HG03521 (cell line): ENCODE results near the gene CREB3.

Experiments used
- ATAC-seq: cut with Tn5 transposase; IDR thresholded peaks from one replicate; pipeline ENCODE4 v1.9.1; 2021; ENCODE audit warnings: mild to moderate bottlenecking, moderate library complexity; ENCODE audit not compliant: unreplicated experiment

CREB3 gene, protein sequence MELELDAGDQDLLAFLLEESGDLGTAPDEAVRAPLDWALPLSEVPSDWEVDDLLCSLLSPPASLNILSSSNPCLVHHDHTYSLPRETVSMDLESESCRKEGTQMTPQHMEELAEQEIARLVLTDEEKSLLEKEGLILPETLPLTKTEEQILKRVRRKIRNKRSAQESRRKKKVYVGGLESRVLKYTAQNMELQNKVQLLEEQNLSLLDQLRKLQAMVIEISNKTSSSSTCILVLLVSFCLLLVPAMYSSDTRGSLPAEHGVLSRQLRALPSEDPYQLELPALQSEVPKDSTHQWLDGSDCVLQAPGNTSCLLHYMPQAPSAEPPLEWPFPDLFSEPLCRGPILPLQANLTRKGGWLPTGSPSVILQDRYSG

DNA sequence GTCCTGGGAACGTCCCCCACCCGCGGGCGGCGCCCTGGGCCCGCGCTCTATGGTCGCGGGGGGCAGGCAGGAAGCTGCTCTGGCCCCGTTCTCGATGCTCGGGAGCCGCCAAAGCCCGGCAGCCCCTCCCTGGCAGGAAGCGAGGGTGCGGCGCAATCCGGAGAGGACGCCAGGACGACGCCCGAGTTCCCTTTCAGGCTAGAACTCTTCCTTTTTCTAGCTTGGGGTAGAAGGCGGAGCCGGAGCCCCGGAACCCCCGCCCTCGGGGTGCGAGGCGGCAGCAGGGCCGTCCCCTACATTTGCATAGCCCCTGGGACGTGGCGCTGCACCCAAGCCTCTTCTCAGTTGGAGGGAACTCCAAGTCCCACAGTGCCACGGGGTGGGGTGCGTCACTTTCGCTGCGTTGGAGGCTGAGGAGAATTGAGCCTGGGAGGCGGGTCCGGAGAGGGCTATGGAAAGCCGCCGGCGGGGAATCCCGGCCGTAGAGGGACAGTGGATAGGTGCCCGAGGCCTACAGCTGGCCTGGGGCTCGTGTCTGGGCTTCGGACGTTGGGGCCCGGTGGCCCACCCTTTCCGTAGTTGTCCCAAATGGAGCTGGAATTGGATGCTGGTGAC is at the start of gene CREB3, which contains the start of gene TLN1:
Gene CREB3 (plus strand): TSS at position 482 of the 615 bp plus-strand sequence. CDS start 107 bp downstream, at position 589.
Gene TLN1 (minus strand): TSS at position 11 of the 615 bp plus-strand sequence. CDS start 6,501 bp downstream, outside the sequence.
- ATAC-seq: peak; percentile 74

DNA sequence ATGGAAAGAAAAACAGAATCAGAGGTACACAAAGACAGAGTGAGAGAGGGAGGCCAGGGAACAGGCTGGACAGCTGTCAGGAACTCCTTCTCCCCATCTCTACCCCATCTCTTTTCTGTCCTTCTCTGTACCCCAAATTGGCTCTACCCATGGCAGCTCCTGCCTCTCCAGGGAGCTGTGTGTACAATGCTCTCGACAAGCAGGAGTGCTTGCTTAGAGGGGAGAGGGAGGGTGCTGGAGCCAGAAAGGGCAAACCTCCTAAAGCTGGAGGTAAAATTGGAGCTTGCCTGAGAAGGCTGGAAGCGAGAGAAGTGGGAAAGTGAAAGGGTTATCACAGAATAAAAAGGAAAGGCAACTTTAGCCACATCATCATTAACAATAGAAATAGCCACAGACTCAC is 49.1 kb upstream of the CREB3 start:
- ATAC-seq: no peak

DNA sequence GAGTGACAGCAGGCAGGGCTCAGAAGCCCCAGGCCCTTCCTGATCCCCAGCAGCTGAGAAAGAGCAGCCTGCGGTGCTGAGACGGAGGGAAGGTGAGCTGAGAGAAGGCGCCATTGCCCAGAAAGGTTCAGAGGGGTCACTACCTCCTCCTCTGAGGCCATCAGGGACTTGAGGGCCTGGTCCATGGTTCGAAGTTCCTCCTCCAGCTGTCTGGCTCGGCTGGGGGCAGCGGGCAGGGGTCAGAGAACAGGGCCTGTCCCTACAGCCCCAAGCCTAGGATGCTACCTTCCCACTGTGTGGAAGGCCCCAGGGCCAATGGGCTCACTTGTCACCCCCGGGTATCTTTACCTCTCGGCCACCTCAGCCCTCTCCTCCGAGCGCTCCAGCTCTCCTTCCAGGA is 47.5 kb upstream of the CREB3 start:
- no peak for ATAC-seq

DNA sequence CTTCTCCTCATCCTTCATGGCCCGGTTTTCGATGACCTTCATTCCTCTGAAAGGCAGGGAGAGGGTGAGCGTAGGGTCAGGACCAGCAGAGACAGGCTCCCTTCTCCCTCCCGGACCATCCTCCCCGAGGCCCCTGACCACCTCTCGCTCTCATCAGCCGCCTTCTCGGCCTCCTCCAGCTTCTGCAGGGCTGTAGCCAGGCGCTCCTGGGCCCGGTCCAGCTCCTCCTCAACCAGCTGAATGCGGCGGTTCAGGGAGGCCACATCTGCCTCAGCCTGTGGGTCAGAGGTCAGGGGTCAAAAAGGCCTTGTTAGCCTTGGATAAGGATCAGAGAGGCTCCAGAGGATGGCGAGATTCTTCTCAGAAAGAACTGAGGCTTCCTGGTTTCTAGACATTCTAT is 47.0 kb upstream of the CREB3 start:
- ATAC-seq: no peak

DNA sequence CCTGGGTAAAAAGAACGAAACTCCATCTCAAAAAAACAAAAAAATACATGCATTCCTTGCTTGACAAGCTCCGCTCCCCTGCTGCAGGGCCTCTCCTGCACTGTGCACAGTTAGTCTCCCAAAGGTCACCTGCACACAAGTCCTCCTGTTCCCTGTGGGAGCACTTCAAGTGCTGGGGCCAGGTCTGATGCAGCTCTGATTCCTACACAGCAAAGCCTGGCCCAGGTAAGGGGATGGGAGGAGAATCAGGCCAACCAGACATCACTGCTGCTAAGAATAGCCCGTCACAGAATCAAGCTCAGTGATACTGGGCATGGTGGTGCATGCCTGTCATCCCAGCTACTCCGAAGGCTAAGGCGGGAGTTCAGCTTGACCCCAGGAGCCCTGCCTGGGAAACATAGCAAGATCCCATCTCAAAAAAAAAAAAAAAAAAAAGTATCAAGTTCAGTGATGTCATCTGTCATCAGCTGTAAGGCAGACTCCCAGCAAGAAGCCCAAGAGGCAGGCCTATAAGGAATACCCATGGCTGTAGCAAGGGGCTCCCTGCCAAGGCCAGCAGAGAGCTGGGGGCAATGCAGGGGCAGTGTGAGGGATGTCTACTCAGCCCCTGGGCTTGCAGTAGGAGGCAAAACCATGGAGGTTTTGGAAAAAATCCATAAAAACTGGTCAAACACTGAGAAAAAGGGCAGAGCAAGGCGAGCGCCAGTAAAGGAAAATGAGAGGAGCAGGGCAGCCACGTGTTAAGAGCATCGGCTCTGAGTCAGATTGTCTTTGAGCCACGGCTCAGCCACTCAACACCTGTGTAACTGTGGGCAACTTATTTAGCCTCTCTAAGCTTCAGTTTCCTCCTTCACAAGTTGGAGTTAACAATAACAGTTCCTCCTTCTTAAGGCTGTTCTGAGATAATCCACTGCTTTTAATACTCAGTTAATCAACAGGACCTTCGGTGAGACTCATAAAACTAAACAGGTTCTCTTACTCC is 46.0 kb upstream of the CREB3 start:
- ATAC-seq: no peak

DNA sequence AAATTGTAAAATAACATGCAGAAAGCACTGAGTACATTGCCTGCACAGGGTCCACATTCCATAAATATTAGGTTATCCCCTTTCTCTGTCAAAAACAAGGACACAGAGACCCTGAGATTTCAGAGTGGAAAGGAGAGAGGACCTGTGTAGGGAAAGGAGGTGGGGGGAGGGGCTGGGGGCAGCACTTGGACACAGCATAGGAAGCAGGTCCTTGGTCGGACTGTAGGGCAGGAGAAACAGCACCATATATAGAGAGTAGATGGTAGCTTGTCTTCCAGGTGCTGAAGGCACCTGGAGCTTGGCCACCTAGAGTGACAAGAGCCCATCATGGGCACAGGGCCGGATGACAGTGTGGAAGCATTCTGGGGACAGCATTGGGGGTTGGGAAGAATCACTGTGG is 45.2 kb upstream of the CREB3 start:
- no peak for ATAC-seq

DNA sequence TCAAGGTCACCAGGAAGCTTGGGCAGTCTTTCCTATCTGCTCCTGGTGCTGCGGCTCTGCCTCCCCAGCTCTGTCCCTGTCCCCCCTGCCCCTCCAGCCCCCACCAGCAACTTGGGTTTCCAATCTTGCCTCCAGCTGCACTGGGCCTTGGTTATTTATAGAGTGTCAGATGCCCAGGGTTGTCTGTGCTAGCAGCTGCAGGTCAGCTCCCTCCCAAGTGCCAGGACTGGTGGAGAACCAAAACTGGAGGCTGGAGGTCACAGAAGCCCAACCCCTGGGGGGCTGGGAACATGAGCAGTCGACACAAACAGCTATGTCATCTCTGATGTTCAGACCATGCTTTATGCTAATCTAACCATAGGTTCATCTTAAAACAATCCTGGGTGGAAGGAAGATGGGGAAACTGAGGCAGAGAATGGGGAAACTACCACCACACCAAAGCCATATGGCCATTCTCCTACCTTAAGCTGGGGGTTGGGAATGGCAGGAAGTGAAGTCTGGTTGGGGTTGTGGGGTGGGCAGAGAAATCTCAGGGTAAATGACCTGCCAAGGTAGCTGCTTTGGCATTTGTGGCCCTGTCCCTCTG is 44.4 kb upstream of the CREB3 start:
- ATAC-seq: no peak

DNA sequence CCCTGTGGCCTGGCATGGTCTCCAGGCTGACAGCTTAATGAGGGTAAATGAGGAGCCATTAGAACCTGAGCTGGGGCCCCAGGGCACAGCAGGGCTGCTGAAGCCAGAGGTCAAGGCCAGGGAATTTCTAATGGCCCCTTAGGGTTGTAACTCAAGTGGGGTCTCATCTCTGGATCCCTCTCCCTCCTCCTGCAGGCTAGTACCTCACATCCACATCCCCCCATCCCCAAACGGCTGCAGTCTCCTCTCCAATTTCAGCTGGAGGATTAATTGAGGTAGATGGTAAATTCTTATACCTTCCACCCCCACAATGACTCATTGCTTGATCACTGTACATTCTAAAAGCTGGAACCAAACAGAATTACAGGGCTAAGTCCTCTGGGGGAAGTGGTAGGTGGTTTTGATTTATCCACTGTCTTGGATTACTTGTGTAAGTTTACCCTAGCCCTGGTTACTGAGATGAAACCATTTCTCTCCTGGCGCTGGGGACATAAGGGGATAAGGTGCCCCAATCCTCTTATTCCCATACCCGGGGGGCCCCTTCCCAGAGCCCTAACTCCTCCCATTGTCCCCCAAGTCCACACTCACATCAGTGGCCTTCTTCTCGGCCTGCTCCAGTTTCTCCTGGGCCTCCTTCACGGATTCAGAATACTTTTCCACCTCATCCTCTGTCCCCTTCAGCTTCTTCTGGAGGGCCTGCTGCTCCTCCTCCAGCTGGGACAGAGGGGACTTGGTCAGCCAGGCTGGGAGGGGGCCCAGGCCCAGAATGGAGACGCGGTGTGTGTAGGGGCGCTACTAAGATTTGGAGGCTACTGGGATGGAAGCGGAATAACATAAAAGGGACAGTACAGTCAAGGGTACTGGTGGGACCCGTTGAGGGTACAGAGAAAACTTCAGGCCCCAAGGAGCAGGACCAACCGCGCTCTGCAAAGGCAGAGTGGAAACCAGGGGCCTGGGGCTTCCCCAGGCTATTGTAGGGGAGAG is 43.6 kb upstream of the CREB3 start:
- no peak for ATAC-seq

DNA sequence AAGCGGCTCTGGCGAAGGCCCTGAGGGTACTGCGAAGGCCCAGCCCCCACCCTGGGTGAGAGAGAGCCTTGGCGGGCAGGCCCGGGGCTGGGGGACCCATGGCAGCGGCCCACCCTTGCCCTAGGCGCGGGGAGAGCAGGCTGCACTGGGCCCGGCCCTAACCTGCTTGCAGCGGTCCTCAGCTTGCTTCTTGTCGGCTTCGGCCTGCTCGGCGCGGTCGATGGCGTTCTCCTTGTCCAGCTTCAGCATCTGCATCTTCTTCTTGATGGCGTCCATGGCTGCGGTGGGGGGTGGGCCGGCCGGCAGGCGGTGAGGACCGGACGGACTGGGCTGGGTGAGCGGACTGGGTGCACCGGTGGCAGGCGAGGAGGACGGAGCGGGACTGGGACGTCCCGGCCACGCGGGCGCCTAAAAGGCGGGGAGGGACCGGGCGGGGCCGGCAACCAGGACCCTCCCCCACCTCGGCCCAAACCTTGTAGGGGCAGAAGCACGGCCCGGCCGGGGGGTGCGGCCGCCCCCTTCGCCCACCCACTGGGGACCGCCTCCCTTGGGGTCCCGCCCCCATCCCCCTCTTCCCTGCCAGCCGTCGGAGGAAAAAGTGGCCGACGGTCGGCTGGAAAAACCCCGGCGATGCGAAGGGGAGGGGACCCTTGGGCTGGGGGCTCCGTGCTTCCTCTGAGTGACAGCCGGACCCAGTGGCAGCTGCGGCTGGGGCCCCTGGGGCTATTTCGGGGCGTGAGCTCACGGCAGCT is 42.7 kb upstream of the CREB3 start, which contains the start of gene TPM2:
Gene TPM2 (minus strand): TSS at position 384 of the 752 bp plus-strand sequence. CDS start 108 bp downstream, at position 276.
- ATAC-seq: no peak

DNA sequence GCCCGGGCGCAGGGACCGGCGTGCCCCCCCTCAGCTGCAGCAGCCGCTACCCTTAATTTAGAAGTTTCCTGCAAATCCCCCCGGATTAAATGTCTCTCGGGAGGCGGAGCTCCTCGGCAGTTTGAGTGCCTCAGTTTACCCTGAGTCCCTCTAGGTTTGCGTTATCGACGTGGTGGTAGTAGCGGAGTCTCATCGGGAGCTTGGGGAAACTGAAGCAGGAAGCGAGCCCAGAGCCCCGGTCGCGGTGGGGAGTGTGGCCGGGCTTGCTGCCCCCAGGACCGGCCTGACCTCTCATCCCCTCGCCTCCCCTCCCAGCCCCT is 42.2 kb upstream of the CREB3 start:
- ATAC-seq: no peak

DNA sequence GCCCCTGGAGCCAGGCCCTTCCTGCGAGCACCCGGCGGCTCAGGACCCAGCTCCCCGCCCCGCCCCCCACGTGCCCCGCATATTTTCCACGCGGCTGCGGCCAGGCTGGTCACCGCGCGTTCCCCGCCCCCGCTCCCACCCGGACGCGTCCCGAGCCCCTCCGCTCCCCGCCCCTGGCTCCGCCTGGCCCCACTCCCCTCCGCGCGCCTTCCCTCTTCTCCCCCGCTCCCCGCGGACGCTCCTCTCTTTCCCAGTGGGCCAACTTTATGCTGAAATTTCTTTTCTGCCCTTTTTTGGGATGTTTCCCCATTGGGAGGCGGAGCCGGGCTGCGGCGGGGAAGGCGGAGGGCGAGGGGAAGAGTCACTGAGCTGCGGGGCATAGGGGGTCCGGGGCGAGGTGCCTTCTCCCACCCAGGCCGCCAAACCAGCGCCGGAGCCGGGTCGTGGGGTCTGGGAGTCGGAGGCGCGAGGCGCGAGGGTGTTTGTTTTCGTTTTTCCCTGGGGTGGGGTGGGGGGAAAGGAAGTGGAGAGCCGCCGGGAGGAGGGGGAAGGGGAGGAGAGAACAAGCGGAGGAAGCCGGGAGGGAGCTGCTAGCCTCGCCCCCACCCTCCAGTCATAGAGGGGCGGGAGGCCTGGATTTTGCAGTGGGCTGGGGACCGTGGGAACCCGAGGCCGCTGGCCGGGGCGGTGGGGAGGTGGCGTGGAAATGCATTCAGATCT is 41.7 kb upstream of the CREB3 start:
- ATAC-seq: no peak

DNA sequence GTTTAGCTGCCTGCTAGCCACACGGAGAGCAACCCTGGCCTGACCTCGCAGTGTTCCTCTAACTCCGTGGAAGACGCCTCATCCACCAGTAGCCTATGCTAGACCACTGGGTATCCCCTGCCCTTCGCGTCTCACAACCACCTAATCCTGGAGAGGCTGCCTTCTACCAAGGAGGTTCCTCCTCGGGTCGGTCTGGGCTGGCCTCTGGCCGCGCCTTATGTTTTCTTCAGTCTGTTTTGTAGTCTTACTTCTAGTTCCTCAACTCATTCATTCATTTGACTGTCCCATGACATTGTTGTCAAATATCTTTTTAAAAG is 41.2 kb upstream of the CREB3 start:
- no peak for ATAC-seq

DNA sequence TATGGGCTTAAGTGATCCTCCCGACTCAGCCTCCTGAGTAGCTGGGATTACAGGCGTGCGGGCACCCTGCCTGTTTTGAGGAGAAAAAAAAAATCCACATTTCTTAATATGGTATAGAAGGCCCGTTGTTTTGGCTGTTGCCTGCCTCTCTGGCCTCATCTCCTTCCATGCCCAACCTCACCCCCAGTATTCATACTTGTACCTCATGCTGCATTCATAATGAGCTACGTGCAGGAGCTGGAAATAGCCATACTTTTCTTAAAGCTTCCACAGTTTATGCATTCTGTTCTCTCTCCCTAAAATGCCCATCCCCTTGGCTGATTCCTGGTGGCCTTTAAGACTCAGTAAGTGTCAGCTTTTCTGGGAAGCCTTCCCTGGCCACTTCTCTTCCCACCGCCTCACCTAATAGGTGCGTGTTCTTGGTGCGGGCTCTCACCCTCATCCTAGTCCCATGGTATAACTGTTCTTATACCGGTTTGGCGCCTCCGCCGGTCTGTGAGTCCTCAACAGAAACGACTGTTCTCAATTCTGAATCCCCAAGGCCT is 40.6 kb upstream of the CREB3 start:
- ATAC-seq: no peak

DNA sequence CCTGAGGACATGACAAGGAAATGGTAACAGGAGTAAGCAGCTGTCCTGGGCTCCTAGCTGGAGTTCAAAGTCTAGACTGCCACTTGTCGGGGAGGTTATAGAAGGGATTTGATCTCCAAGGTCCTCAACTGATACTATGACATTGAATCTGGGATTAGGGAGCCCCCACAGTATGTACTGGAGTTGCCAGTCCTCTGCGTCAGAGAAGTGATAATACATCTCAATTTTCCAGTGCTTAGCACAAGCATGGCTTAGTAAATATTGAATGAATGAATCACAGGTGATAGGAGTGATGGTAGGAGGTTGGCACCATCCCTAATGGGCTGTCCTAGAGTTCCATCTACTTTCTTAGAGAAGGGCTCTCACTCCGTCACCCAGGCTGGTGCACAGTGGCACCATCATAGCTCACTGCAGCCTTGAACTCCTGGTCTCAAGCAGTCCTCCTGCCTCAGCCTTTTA is 36.5 kb upstream of the CREB3 start:
- ATAC-seq: no peak

DNA sequence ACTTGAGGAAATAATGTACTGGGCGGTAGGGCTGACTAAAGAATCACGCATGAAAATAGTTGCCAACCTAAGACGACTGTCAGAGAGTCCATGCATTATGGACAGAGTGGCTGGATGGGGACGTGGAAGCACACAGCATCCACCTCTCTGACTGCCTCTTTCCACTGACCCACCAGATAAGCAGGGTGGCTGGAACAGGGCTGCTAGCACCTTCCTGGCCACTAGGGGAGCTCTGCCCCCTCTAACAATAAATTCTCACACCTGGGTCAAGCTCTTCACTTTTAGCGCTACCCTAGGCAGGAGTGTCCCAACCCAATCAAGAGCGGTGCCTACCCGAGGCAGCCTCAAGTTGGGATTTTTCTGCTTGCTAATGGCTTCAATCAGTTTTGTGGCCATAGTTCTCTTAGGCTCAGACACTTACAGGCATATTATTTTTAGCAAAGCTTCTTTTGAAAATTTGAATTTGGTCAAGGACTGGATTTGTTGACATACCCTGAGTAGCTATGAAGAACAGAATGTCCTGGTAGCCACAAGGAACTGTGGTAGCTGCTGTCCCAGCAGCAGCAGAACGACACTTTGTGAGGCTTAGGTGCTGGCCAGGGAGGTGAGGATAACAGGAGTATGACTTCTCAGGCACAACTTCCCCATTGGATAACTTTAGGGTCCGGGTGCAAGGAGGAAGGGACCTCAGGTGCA is 35.8 kb upstream of the CREB3 start:
- ATAC-seq: peak; percentile 61

DNA sequence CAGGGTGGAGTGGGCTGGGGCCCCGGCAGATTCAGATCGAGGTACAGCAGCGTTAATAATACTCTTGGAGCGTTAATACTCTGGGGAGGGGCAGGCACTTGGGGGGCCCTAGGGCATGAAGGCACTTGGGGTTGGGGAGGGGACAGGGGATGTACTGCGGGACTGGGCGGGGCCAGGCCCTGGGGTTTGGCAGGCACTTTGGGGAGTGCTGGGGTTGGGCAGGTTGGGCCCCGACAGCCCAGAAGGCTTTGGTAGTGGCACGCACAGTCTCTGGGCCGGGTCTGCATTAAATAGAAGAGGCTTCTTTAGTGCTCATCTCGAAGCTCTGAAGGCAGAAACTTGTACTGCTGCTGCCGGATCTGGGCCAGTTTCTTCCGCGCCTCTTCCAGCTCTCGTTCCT is 35.0 kb upstream of the CREB3 start:
- no peak for ATAC-seq

DNA sequence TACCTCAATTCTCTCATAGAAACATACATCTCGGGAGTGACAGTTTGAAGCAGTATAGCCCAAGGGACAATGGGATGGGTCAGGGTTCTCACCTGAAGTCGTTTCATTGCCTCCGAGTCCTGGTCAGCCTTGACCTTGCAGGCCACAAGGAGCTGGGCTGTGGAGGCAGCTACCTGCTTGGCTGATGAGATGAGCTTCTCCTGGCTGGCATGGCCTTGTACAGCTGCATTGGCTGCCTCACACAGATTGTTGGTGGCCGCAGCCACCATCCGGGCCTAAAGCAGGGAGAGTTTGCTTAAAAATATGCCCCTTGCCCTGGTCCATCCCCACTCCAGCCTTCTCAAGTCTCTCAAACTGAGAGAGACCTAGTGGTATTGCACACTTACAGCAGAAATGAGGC is 34.2 kb upstream of the CREB3 start:
- no peak for ATAC-seq

DNA sequence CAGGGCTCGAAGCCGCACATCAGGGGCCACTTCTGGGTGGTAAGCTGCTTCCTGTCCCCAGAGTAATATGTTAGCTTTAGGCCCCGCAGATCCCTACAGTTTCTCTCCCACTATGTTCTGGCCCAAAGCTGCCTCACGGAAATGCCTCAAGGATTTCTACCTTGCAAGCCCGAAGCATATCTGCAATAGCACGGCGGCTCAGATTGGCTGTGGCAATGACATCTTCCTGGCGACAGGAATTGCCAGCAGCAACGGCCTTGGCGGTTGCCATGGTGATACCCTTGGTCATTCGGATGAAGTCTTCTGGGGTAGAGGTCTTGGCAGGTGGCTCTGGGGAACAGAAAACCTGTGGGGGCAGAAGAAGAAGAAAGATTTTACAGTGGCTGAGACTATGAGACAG is 32.4 kb upstream of the CREB3 start:
- no peak for ATAC-seq
